CD4-positive, alpha-beta T cell (primary cell): ENCODE results near the gene SRD5A2. TPM values are rescaled to one million over a fixed set of nuclear protein-coding genes. Genes with fewer than 3 reads are reported as not detected.

Source experiments
- ATAC-seq: fragments of 200-7000 bp; cut with Tn5 transposase; one replicate; pipeline ENCODE4 v1.10.0; 2022; ENCODE audit warnings: mild to moderate bottlenecking; ENCODE audit not compliant: poor library complexity
- CTCF ChIA-PET: fragments of 350-600 bp; sonication (Branson Sonifier 250); formaldehyde crosslinking; loops from one replicate; lab custom pipeline; 2021; ENCODE audit warnings: antibody characterized with exemption, inconsistent platforms; lab: Charles Lee
- POLR2A ChIA-PET: fragments of 350-600 bp; sonication (Branson Sonifier 250); formaldehyde crosslinking; loops from one replicate; lab custom pipeline; 2021; ENCODE audit warnings: antibody characterized with exemption, inconsistent platforms; lab: Charles Lee
- DNase-seq, 14 experiments: peaks; one replicate each; pipeline ENCODE4 v3.0.0-alpha.2; 2013 to 2020; ENCODE audit warnings: mixed read lengths in 2 of 14
- H3K27ac ChIP-seq, 2 donors: one replicate each; pipeline versions ENCODE4 v1.5.1 to v1.7.0; 2013; ENCODE audit warnings: low read length in 2 of 2, low read depth in 1 of 2, mild to moderate bottlenecking in 1 of 2
- H3K27me3 ChIP-seq, 2 experiments: 1 replicate in 1 of 2; 2 replicates in 1 of 2; pipeline versions ENCODE4 v1.6.1 to v1.7.0; 2013; ENCODE audit warnings: low read length in 2 of 2, control low read depth in 1 of 2, mild to moderate bottlenecking in 1 of 2, moderate library complexity in 1 of 2; ENCODE audit not compliant: insufficient read depth in 2 of 2, control insufficient read depth in 1 of 2
- H3K36me3 ChIP-seq: one replicate; pipeline ENCODE4 v1.6.1; 2013; ENCODE audit warnings: low read length, control low read depth; ENCODE audit not compliant: insufficient read depth
- H3K4me1 ChIP-seq: one replicate; pipeline ENCODE4 v1.6.1; 2013; ENCODE audit warnings: low read length, control low read depth; ENCODE audit not compliant: insufficient read depth
- H3K4me3 ChIP-seq: one replicate; pipeline ENCODE4 v1.5.1; 2013; ENCODE audit warnings: mild to moderate bottlenecking, low read length, moderate library complexity
- H3K9me3 ChIP-seq, 2 experiments: 1 replicate in 1 of 2; 2 replicates in 1 of 2; pipeline versions ENCODE4 v1.6.1 to v1.7.0; 2013; ENCODE audit warnings: low read length in 2 of 2, mild to moderate bottlenecking in 2 of 2, control low read depth in 1 of 2, moderate library complexity in 1 of 2; ENCODE audit not compliant: control insufficient read depth in 1 of 2, insufficient read depth in 1 of 2
- H3K27ac Mint-ChIP-seq: one replicate; pipeline ENCODE4 v1.8.0; 2020; ENCODE audit warnings: mixed read lengths
- H3K27me3 Mint-ChIP-seq: one replicate; pipeline ENCODE4 v1.8.0; 2021; ENCODE audit warnings: mixed read lengths
- H3K36me3 Mint-ChIP-seq: one replicate; pipeline ENCODE4 v1.8.0; 2021; ENCODE audit warnings: low read depth, mixed read lengths
- H3K4me1 Mint-ChIP-seq: one replicate; pipeline ENCODE4 v1.8.0; 2021; ENCODE audit warnings: low read depth, mixed read lengths
- H3K4me3 Mint-ChIP-seq: one replicate; pipeline ENCODE4 v1.8.0; 2020; ENCODE audit warnings: mild to moderate bottlenecking, mixed read lengths
- H3K9me3 Mint-ChIP-seq: one replicate; pipeline ENCODE4 v1.8.0; 2020; ENCODE audit warnings: mixed read lengths
- intact Hi-C, 2 experiments: fragments of 100-400 bp; cut with DNase I in 1 of 2; cut with micrococcal nuclease in 1 of 2; formaldehyde crosslinking; loops; one replicate each; pipeline versions ENCODE4 v1.15.1 to v1.9.0; 2023 to 2025; cut with DNase I, micrococcal nuclease
- total RNA-seq, 174 experiments: library from RNA in 2 of 174; stranded (reverse) in 2 of 174; gene quantifications; one replicate each; pipeline ENCODE4 v1.2.3 and lab custom pipeline; 2021 to 2026
- TF ChIP-seq, protein P1 (sequence below): fragments of 200-600 bp; IDR thresholded peaks from one replicate; pipeline ENCODE4 v1.8.0; 2022; ENCODE audit warnings: antibody characterized with exemption, mild to moderate bottlenecking

Gene SRD5A2
- total RNA-seq, 2 experiments from 2014 or later, result not detected

DNA sequence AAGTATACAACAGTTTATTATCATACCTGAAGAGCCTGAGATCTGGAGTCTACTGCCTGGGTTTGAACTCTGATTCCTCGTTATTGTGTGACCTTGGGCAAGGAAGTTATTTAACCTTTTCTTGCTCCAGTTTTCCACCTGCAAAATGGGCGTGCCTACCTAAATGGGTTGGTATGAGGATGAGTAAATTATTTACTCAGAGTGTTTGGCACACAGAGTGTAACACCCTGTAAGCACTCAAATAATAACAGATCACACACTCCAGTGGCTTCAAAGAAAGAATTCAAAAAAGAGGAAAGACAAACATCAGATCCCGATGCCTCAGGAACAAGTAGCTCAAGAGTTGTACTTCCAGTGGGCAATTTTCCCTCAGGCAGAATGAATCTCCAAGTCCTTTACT lies 2.4 kb downstream of the SRD5A2 start:
- Histone ChIP-seq H3K36me3 (no peaks in the 10 kb centered on the region), H3K4me1 (no peaks in the 10 kb centered on the region), H3K27ac (no peak overlapping the region), H3K9me3 (peaks cover 0 to 13% of the 10 kb centered on the region in 2 experiments), H3K4me3 (no peak overlapping the region), H3K27me3 (peaks cover 9 to 36% of the 10 kb centered on the region in 2 experiments)
- Mint-ChIP-seq H3K36me3 (no peaks in the 10 kb centered on the region), H3K4me1 (no peaks in the 10 kb centered on the region), H3K27ac (no peak overlapping the region), H3K4me3 (no peak overlapping the region), H3K9me3 (no peaks in the 10 kb centered on the region), H3K27me3 (peaks cover 52% of the 10 kb centered on the region)
- ATAC-seq (no peak), DNase-seq (no peak)
- TF ChIP-seq, protein P1, sequence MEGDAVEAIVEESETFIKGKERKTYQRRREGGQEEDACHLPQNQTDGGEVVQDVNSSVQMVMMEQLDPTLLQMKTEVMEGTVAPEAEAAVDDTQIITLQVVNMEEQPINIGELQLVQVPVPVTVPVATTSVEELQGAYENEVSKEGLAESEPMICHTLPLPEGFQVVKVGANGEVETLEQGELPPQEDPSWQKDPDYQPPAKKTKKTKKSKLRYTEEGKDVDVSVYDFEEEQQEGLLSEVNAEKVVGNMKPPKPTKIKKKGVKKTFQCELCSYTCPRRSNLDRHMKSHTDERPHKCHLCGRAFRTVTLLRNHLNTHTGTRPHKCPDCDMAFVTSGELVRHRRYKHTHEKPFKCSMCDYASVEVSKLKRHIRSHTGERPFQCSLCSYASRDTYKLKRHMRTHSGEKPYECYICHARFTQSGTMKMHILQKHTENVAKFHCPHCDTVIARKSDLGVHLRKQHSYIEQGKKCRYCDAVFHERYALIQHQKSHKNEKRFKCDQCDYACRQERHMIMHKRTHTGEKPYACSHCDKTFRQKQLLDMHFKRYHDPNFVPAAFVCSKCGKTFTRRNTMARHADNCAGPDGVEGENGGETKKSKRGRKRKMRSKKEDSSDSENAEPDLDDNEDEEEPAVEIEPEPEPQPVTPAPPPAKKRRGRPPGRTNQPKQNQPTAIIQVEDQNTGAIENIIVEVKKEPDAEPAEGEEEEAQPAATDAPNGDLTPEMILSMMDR, result no peak
- CTCF ChIA-PET, result no interaction called here
- intact Hi-C loops, result no loop called here
- POLR2A ChIA-PET, result no interaction called here

DNA sequence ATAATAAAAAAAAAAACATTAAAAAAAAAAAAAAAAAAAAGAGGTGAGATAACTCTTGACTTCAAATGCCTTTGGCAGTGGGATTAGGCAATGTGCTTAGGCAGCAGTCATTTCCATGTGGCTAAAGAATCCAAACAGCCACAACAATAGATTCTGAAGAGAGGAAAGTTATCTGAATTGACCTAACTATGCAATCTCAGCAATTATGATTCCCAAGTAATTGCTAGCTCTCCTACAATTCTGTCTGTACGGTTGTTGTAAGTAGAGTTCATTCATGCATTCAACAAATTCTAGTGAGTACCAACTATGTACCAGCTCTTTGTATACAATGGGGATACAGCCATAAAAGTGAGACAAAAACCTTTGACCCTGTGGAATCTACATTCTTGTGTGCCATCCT lies 3.6 kb downstream of the SRD5A2 start:
- Mint-ChIP-seq H3K9me3 (no peaks in the 10 kb centered on the region), H3K27me3 (peaks cover 40% of the 10 kb centered on the region), H3K36me3 (no peaks in the 10 kb centered on the region), H3K4me3 (no peak overlapping the region), H3K27ac (no peak overlapping the region), H3K4me1 (no peaks in the 10 kb centered on the region)
- H3K4me1 ChIP-seq, result no peaks in the 10 kb centered on the region
- TF ChIP-seq, protein P1, result no peak
- no peak overlapping the region for H3K27ac ChIP-seq
- intact Hi-C loops, result no loop called here
- H3K27me3 ChIP-seq, result peaks cover 9 to 26% of the 10 kb centered on the region in 2 experiments
- no peak overlapping the region for H3K4me3 ChIP-seq
- ChIA-PET POLR2A (no interaction called here), CTCF (no interaction called here)
- DNase-seq, result no peak
- peaks cover 0 to 13% of the 10 kb centered on the region in 2 experiments for H3K9me3 ChIP-seq
- H3K36me3 ChIP-seq, result no peaks in the 10 kb centered on the region
- ATAC-seq, result no peak

DNA sequence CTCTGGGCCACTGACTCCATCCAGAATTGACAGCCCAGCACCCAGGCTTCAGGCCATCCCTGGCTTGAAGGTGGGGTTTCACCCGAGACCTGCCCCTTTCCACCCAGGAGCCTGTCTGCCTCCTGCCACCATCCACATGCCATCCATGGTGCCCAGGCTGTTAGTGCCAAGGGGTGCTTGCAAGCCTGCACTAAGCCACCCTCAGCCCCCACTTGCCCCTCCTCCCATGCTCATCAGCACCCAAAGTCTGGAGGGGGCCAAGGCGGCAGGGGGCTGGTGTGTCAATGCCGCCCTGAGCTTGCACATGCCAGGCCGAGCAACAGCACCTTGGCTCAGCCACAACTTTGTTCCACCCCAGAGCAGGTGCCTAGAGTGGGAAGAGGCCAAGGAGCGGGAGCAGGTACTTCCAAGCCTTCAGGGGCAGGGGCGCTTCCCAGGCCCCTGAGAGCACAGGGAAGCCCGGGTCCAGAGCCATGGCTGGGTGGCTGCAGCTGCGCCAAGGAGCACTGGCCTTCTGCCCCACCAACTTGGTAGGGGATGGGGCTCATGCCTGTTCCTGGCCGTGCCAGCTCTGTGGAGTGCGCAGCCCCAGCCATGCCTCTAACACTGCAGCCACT lies 12.0 kb downstream of the SRD5A2 start:
- no peak overlapping the region for H3K27ac ChIP-seq
- Mint-ChIP-seq H3K4me3 (no peak overlapping the region), H3K36me3 (no peaks in the 10 kb centered on the region), H3K4me1 (no peaks in the 10 kb centered on the region), H3K27ac (no peak overlapping the region), H3K9me3 (peaks cover 7% of the 10 kb centered on the region), H3K27me3 (peaks cover 10% of the 10 kb centered on the region)
- intact Hi-C loops, result no loop called here
- H3K4me1 ChIP-seq, result no peaks in the 10 kb centered on the region
- no peak for ATAC-seq
- H3K27me3 ChIP-seq, result no peaks in the 10 kb centered on the region
- ChIA-PET CTCF (no interaction called here), POLR2A (no interaction called here)
- peaks cover 0 to 7% of the 10 kb centered on the region in 2 experiments for H3K9me3 ChIP-seq
- H3K4me3 ChIP-seq, result no peak overlapping the region
- TF ChIP-seq, protein P1, result no peak
- H3K36me3 ChIP-seq, result no peaks in the 10 kb centered on the region
- no peak for DNase-seq
